ENCODE measurements around the gene CYP4B1.
"Not testable (repeated sequence)": the region's sequence is repeated elsewhere in the genome, so short reads cannot be mapped to it uniquely, and the experiment has no call there.

CYP4B1 gene

GRCh38 chr1:46798810-46799209 lies at the start of gene CYP4B1:
CYP4B1 (plus strand) TSS chr1:46799046; CDS start chr1:46799082, 36 bp downstream.
- no peak for DNase-seq

GRCh38 chr1:46749404-46749803 lies 49.4 kb upstream of the CYP4B1 start:
- DNase-seq = no peak

- peak in 3 of 56 donors; percentile 1 to 19 (median 15) for DNase-seq
Measured at GRCh38 chr1:46749921-46750404, 48.9 kb upstream of the CYP4B1 start.

- DNase-seq = no peak
Measured at GRCh38 chr1:46753985-46754384, 44.9 kb upstream of the CYP4B1 start.

- not testable (repeated sequence) for DNase-seq
Measured at GRCh38 chr1:46754707-46755106, 44.1 kb upstream of the CYP4B1 start.

- no peak for DNase-seq
Measured at GRCh38 chr1:46755121-46755520, 43.7 kb upstream of the CYP4B1 start.

GRCh38 chr1:46757247-46757955 lies 41.4 kb upstream of the CYP4B1 start:
- no peak for DNase-seq

- DNase-seq = no peak
Measured at GRCh38 chr1:46757956-46758528, 40.8 kb upstream of the CYP4B1 start.

- DNase-seq = no peak
Measured at GRCh38 chr1:46760558-46761166, 38.2 kb upstream of the CYP4B1 start.

- DNase-seq = no peak
Measured at GRCh38 chr1:46761740-46762139, 37.1 kb upstream of the CYP4B1 start.

- no peak for DNase-seq
Measured at GRCh38 chr1:46764402-46764801, 34.4 kb upstream of the CYP4B1 start.

GRCh38 chr1:46767649-46768282 lies 31.1 kb upstream of the CYP4B1 start:
- no peak for DNase-seq

- no peak for DNase-seq
Measured at GRCh38 chr1:46768445-46768844, 30.4 kb upstream of the CYP4B1 start.

- DNase-seq = no peak
Measured at GRCh38 chr1:46769028-46769740, 29.7 kb upstream of the CYP4B1 start.

- DNase-seq = no peak
Measured at GRCh38 chr1:46770541-46770940, 28.3 kb upstream of the CYP4B1 start.

GRCh38 chr1:46772571-46772970 lies 26.3 kb upstream of the CYP4B1 start:
- DNase-seq = no peak

GRCh38 chr1:46774297-46774696 lies 24.5 kb upstream of the CYP4B1 start:
- no peak for DNase-seq

- not testable (repeated sequence) for DNase-seq
Measured at GRCh38 chr1:46778456-46778855, 20.4 kb upstream of the CYP4B1 start.

- no peak for DNase-seq
Measured at GRCh38 chr1:46784666-46785065, 14.2 kb upstream of the CYP4B1 start.

- DNase-seq = not testable (repeated sequence)
Measured at GRCh38 chr1:46788634-46789033, 10.2 kb upstream of the CYP4B1 start.

- no peak for DNase-seq
Measured at GRCh38 chr1:46790446-46791101, 8.3 kb upstream of the CYP4B1 start.

Measured in amygdala (tissue), 56 donors.